NCI-H1694 treated with DMSO at 0.1 percent for 48 hours (cell line): ENCODE data around the gene GPHN.
"Not testable (repeated sequence)": the region's sequence is repeated elsewhere in the genome, so short reads cannot be mapped to it uniquely, and the experiment has no call there.

Experiments used
- DNase-seq: peaks from one replicate; lab custom pipeline; 2025; lab: John Stamatoyannopoulos, UW

The GPHN gene

DNA sequence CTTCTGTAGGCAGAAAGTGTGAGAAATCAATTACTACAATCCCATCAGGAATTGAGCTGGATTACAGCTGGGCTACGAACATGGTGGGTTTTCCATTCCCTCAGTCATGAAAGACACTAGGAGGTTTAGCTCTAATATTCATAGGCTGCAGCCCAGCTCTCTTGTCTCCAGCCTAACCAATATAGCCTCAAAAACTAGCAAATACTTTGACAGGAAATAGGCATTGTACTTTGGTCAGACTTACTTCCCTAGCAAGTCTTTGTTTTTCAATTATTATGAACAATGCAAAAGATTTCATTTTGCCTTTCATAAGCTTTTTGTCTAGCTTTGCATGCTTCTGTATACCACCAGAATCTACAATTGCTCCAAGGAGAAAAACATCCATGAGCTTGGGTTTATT lies 296.2 kb downstream of the GPHN start:
- no peak for DNase-seq

DNA sequence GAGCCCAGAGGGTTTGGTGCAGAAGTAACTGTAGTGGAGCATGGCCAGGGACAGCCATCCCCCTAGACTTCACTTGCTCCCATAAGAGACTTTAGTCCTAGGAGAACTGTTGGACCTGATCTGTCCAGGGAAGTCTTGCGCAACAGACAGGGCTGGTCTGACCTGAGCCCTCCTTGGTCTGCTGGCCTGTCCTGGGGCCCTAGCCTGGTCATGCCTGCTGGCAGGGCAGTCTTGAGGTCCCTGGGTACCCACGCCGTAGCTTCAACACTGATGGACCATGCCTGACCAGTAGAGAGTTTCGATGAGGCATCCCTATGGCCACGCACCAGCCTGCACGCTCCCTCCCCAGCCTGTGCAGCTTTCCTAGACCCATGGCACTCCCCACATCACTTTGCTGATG lies 305.7 kb downstream of the GPHN start:
- no peak for DNase-seq

DNA sequence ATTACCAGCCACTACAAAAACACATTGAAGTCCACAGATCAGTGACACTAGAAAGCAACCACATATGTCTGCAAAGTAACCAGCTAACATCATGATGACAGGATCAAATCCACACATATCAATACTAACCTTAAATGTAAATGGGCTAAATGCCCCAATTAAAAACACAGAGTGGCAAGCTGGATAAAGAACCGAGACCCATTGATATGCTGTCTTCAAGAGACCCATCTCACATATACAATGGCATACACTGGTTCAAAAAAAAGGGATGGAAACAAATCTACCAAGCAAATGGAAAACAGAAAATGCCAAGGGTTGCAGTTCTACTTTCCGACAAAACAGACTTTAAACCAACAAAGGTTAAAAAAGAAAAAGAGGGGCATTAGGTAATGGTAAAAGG lies 307.7 kb downstream of the GPHN start:
- DNase-seq = no peak

DNA sequence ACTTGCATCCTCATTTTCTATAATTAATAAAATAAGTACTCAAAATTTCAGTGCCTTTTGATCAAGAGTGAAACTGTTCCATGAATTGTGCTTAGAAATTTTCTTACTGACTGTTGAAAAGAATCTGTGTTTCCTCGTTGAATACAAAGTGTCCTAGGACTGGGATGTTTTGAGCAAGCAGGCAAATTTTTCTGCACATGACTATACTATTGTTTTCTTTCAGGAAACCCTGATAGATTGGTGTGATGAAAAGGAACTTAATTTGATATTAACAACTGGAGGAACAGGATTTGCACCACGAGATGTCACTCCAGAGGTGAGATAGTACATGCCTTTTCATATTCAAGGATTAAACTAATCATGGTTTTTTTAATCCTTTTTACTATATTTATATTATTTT lies 316.3 kb downstream of the GPHN start:
- no peak for DNase-seq

DNA sequence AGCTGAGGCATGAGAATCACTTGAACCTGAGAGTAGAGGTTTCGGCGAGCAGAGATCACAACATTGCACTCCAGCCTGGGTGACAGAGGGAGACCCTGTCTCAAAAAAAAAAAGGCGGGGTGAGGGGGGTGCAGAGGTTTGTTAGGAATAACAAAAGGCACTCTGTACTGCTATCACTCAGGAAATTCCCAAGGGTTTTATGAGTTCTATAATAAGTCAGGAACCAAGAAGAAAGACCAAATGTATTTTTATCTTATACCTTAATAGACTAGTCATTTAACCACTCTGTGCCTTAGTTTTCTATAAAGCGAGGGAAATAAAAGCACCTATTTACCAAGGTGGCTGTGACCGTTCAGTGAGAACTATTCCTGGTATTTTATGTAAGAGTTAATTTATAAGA lies 319.2 kb downstream of the GPHN start:
- DNase-seq = no peak

DNA sequence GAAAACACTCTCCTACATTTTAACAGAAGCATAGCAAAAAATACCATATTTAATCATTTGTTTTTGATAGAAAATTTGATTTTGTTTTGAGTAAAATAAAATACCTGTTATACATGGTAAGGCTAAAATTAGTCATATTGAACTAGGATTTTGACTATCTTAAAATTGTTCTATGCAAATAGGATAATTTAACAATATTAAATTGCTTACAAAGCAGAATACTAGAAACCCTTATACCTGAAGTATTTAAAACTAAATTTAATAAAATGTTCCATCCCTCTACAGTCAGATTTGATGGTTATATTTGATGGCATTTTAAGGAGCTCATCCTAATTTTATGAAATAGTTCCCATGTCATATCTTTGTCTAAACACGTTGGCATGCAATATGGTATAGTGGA lies 323.2 kb downstream of the GPHN start:
- DNase-seq = no peak

DNA sequence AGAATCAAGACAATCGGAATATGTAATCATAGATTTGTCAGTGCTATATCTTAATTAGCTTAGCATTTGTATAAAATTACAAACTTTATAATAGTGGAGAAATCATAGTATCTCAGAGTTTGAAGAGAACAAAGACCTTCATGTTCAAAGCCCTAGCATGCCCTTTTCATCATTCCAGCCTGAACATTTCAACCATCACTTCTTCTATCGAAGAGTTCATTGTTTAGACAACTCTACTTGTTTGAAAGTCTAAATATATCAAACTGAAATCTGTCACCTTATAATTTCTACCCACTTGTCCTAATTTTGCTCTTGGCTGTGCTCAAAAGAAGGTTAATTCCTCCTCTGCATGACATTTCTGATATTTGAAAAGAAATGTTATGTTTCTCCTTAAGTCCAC lies 325.9 kb downstream of the GPHN start:
- DNase-seq = no peak

DNA sequence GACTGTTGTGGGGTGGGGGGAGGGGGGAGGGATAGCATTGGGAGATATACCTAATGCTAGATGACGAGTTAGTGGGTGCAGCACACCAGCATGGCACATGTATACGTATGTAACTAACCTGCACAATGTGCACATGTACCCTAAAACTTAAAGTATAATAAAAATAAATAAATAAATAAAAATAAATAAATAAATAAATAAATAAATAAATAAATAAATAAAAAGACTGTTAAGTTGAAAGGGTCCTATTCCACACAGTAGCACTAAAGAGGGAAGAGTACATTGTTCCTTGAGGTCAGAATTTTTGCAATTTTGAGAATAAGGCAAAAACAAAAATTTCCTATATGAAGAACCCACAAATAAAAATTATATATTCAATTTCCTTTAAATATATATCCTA lies 329.5 kb downstream of the GPHN start:
- DNase-seq = not testable (repeated sequence)

DNA sequence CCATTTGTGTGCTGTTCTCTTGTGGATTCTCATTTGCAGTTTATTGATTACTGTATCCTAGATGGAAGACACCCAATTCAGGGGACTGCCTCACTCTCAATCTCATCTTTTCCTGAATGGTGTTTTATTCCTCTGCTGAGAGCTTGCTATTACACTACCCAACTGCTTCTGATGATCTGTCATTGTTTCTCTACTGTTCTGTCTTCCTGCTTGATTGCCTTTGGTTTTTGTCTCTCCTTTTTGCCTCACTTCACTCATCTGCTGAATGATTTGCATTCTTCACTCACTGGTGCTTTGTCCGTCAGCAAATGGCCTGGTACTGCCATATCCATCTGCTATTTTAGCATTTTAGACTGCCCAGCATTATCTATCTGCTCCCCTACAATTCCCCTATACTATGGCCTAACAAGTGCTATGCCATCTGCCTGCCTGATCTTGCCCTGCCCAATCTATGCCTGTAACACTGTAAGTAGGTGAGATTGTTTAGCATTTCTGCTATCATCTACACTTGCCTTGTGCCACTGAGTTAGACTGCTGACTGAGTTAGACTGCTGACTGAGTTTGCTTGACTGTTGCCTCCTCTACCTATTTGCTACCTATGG lies 335.1 kb downstream of the GPHN start:
- no peak for DNase-seq

DNA sequence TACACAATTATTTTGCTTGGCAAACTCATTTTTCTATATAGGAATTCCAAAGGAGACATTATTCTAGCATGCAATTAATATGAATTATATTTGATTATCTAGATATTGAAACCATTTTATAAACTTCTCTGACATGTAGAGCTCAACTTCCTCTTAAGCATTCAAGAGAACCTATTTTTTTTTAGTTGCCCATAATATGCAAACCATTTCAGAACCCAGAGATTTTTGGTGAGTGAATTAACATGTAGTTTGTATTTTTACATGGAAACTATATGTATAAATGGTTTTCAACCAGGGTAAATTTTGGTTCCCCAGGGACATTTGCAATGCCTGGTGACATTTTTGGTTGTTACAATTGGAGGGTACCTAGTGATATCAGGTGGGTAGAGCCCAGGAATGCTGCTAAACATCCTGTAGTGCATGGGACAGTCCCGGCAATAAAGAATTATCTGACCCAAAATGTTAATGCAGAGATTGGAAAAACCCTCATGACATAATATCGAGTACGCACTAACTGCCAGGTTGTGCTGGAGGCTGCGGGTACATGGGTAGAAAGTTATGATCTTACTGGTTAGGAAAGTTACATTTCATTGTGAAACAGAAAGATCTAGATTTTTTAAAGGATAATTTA lies 342.4 kb downstream of the GPHN start:
- no peak for DNase-seq

DNA sequence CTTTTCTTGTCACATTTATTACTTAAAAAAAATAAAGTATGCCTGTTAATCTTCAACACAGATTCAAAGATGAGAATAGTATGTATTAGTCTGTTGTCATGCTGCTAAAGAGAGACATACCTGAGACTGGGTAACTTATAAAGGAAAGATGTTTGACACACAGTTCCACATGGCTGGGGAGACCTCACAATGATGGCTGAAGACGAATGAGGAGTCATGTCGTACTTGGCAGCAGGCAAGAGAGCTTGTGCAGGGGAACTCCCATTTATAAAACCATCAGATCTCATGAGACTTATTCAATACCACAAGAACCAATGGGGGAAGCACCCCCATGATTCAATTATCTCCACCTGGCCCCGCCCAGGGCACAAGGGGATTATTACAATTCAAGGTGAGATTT lies 345.4 kb downstream of the GPHN start:
- no peak for DNase-seq

DNA sequence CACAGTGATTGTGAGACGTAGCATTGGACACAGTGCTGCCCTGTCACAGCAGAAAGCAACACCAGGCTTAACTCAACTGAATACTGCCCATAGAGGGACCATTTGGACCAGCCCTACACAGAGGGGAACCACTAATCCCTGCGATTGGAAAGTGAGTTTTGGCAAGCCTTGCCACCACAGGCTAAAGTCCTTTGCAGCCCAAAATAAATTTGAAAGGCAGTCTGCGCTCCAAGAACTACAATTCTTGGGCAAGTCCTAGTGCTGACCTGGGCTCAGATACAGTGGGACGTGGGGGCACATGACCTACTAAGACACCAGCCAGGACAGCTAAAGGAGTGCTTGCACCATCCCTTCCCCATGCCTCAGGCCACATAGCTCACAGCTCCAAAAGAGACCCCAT lies 349.9 kb downstream of the GPHN start:
- no peak for DNase-seq

DNA sequence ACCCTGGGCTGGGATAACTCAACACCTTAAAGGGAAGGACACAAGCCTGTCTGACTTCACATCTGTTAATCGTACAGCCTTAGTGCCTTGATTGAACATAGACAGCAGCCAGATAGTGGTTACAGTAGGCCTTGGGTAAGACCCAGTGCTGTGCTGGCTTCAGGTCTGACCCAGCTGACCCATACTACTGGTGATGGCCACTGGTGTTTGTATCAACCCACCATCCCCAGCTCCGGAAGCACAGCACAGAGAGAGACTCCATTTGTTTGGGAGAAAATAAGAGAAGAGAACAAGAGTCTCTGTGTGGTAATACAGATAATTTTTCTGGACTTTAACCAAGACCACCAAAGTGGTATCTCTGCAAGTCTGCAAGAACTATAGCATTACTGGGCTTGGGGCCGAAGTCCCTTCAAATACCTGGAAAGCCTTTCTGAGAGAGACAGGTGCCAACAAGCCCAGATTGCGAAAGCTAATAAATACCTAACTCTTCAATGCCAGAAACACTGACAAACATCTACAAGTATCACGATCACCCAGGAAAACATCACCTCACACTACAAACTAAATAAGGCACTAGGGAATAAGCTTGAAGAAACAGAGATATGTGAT lies 351.2 kb downstream of the GPHN start:
- no peak for DNase-seq

DNA sequence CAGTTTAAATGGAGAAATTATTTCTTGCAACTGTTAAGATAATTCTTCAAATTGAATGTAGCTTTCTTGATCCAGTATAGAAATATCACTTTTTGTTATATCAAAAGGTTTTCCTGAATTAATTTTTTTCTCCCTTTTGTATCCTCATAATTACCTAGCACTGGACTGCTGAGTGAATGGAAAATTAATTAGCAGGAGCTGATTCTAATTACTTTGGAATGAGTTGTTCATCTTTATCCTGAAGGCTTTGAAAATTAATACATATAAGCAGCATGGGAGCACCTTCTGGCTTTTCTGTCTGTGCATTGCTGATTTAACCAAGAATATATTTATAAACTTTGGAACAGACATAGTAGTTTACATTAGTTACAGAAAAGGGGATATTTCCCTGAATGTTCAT lies 373.6 kb downstream of the GPHN start:
- DNase-seq = no peak

DNA sequence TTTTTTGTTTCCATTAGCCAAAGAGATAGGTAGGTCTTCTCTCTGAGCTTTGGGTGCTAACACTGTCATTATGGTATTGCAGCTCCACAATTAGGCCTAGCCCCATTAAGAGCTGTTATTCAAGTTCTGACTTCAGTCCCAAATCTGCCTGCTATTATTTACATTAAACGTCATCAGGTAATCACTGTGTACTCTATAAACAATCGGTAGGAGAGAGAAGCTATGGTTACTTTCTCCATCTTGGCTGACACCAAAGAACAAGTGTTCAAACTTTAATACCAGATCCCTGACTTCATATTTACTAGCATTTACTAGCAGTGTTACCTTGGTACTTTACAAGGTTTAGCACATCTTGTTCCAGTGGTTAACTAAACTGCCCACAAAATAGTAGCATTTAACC lies 376.2 kb downstream of the GPHN start:
- DNase-seq = no peak

DNA sequence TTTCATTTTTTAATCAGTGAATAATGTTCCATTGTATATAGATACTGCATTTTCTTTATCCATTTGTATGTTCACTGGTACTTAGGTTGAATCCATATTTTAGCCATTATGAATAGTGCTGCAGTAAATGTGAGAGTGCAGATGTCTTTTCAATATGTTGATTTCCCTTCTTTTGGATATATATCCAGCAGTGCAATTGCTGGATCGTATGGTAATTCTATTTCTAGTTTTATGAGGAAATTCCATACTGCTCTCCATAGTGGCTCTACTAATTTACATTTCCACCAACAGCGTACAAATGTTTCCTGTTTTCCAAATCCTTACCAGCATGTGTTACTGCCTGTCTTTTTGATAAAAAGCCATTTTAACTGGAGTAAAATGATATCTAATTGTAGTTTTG lies 392.8 kb downstream of the GPHN start:
- no peak for DNase-seq

DNA sequence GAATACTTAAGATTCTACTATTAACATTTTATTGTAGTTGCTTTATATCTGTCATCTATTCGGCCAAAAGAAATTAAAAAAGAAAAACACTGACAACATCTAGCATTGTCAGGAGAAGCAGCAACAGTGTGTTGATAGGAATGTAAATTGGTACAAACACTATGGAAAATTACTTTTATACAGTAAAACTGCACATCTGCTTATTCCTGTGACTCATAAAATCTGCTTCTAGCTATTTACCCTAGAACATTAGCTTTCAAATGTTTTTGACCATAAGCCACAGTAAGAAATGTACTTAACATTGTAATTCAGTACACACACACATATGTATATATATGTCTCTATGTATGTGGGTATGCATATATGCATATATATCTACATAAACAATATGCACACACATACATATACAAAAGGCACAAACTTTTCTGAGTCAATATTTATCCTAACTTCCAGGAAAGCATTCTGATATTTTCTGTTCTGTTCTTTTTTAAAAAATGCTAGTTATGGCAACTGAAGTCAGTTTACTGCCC lies 402.4 kb downstream of the GPHN start:
- DNase-seq = no peak

DNA sequence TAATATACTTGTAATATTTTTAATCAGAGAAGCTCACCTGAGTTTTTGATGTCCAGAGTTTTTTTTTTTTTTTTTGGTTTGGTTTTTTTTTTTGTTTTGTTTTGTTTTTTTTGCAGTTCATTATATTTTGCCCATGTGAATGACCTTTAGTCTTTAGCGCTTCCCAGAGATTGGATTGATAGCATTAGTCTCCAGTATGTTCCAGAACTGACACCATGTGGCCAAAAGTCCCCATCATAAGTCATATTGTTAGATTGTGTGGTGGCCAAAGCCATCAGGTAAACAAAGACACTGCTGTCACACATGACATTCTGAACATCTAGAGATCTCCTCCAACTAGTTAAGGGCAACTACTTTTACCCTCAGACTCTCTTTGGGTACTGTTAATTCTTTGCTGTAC lies 408.5 kb downstream of the GPHN start:
- DNase-seq = no peak

DNA sequence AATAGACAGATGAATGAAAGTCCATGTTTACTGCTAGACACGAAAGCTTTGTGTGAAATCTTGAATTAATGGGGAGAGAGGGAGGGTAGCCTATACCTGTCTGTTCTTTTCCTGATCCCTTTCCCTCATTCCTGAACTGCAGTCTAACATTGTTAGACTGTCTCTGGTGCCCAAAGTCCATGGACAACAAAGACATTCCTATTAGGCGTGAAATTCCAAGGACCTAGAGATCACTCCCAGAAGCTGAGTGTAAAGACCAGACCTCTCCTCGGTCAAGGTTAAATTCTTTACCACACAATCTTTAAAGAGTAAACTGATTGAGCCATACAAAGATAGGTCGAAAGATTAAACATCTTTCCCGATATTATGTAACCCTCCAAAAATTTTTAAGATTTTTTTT lies 410.6 kb downstream of the GPHN start:
- DNase-seq = no peak

DNA sequence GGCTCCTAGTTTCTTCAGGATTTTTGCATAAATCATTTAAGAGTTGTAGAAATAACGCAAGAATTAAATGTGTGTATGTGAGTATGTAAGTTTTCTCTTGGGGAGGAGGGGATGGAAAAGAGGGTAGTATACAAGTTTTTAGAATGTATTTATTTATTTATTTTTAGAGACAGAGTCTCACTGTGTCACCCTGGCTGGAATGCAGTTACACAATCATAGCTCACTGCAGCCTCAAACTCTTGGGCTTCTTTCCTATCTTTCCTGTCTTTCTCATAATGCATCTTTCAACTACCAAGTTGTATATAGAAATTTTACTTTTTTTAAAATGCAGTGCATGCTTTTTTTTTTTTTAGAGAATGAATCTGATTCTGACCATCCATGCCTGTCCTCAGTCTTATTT lies 412.2 kb downstream of the GPHN start:
- no peak for DNase-seq

DNA sequence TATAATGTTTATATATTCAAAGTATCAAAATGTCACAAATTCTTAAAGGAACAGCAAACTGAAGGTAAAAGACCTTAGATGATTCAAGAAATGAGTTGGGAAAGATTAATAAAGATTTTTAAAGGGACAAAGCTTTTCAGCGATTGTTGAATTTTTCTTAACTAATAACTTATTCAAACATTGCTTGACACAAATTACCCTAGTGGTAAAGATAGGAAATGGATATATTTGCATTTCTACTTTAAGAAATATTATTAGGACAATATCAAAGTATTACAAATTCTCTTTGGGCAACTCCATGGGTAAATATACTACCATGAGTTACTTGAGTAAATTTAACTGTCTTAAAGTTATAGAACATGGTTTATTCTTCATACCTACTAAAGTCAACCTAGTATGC lies 415.3 kb downstream of the GPHN start:
- no peak for DNase-seq

DNA sequence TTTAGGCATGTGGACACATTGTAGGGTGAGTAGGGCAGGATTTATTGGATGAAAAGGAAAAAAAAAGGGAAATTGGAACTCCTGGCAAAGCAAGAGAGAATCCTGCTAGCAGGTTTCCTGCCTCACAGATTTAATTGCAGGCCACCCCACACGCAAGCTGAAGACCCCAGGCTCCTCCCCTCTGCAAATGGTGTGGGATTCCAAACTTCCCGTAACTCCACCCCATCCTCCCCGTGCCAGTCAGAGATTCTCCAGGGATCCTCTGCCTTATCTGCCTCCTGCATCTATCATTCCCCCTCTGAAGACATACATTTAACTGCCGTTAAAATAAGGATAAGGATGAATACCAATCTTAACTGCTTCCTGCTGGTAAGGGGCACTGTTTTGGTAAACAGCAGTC lies 431.5 kb downstream of the GPHN start:
- no peak for DNase-seq

DNA sequence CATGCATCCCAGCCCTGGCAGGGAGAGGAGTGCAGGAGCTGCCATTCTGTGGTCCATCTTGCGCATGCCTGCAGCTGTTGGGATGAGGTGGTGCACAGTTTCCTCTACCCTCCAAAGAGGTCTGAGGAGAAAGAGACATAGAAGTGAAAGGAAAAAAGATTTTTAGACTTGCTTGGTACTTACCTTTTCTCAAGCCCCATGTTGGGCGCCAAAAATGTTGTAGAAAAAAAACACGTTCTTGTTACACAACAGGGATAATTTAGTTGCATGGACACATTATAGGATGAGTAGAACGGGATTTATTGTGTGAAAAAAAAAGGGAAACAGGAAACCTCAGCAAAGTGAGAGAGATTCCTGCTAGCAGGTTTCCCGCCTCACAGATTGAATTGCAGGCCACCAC lies 436.9 kb downstream of the GPHN start:
- no peak for DNase-seq

DNA sequence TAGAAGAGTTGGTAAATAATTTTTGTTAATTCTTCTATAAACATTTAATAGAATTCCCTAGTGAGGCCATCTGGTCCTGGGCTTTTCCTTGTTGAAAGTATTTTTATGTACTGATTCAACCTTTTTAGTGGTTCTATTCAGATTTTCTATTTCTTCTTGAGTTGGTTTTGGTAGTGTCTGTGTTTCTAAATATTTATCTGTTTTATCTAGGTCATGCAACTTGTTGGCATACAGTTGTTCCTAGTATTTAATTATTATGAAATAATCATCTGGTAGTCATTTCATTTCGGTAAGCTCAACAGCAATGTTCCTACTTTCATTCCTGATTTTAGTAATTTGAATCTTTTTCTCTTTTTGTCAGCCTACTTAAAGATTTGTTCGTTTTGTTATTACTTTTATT lies 447.2 kb downstream of the GPHN start:
- no peak for DNase-seq
